ENCODE data around the gene ATP1A4.

The ATP1A4 gene

GRCh38 chr1:160131803-160132565 lies 19.4 kb upstream of the ATP1A4 start:
- Histone ChIP-seq H3K4me3 (ENCODE audit: low read depth in 1 of 2, low read length in 2 of 2) (no peak overlapping the region), H3K9ac (ENCODE audit: low read depth, low read length) (no peak overlapping the region), H2AFZ (ENCODE audit: low read depth, low read length) (no peak overlapping the region), H3K36me3 (ENCODE audit: insufficient read depth, low read length) (no peaks in the 10 kb centered on the region), H3K4me2 (ENCODE audit: insufficient read depth, low read length) (no peak overlapping the region), H3K4me1 (ENCODE audit: insufficient read depth, low read length) (no peaks in the 10 kb centered on the region), H3K9me3 (ENCODE audit: insufficient read depth, low read length, severe bottlenecking) (no peaks in the 10 kb centered on the region), H3K79me2 (ENCODE audit: insufficient read depth, low read length) (no peaks in the 10 kb centered on the region), H3K27me3 (ENCODE audit: insufficient read depth, low read length, poor library complexity) (peaks cover 17% of the 10 kb centered on the region), H4K20me1 (ENCODE audit: insufficient read depth, low read length) (no peaks in the 10 kb centered on the region), H3K27ac (ENCODE audit: low read length) (no peak overlapping the region)
- no peak for ATAC-seq (ENCODE audit: insufficient read depth, low read depth)
- TF ChIP-seq CTCF (IDR thresholded peaks at IDR 0.05; ENCODE audit: borderline replicate concordance, extremely low read depth, low read length, poor library complexity, severe bottlenecking) (no peak), EZH2 (IDR thresholded peaks at IDR 0.05; ENCODE audit: borderline replicate concordance, low read depth, low read length, severe bottlenecking) (no peak)
- DNase-seq, result no peak

GRCh38 chr1:160133990-160134770 lies 17.2 kb upstream of the ATP1A4 start:
- DNase-seq (no peak), ATAC-seq (ENCODE audit: insufficient read depth, low read depth) (no peak)
- H3K79me2 ChIP-seq (ENCODE audit: insufficient read depth, low read length), result no peaks in the 10 kb centered on the region
- TF ChIP-seq CTCF (IDR thresholded peaks at IDR 0.05; ENCODE audit: borderline replicate concordance, extremely low read depth, low read length, poor library complexity, severe bottlenecking), result no peak
- TF ChIP-seq EZH2 (IDR thresholded peaks at IDR 0.05; ENCODE audit: borderline replicate concordance, low read depth, low read length, severe bottlenecking), result no peak
- H3K4me1 ChIP-seq (ENCODE audit: insufficient read depth, low read length), result no peaks in the 10 kb centered on the region
- no peak overlapping the region for H3K4me3 ChIP-seq (ENCODE audit: low read depth in 1 of 2, low read length in 2 of 2)
- peaks cover 15% of the 10 kb centered on the region for H3K27me3 ChIP-seq (ENCODE audit: insufficient read depth, low read length, poor library complexity)
- H3K36me3 ChIP-seq (ENCODE audit: insufficient read depth, low read length), result no peaks in the 10 kb centered on the region
- no peaks in the 10 kb centered on the region for H4K20me1 ChIP-seq (ENCODE audit: insufficient read depth, low read length)
- no peak overlapping the region for H2AFZ ChIP-seq (ENCODE audit: low read depth, low read length)
- H3K9me3 ChIP-seq (ENCODE audit: insufficient read depth, low read length, severe bottlenecking), result no peaks in the 10 kb centered on the region
- H3K27ac ChIP-seq (ENCODE audit: low read length), result no peak overlapping the region
- H3K9ac ChIP-seq (ENCODE audit: low read depth, low read length), result no peak overlapping the region
- no peak overlapping the region for H3K4me2 ChIP-seq (ENCODE audit: insufficient read depth, low read length)

GRCh38 chr1:160134791-160135572 lies 16.4 kb upstream of the ATP1A4 start:
- Histone ChIP-seq H3K4me1 (ENCODE audit: insufficient read depth, low read length) (no peaks in the 10 kb centered on the region), H3K9ac (ENCODE audit: low read depth, low read length) (no peak overlapping the region), H3K27me3 (ENCODE audit: insufficient read depth, low read length, poor library complexity) (peaks cover 17% of the 10 kb centered on the region), H3K79me2 (ENCODE audit: insufficient read depth, low read length) (no peaks in the 10 kb centered on the region), H3K9me3 (ENCODE audit: insufficient read depth, low read length, severe bottlenecking) (no peaks in the 10 kb centered on the region), H4K20me1 (ENCODE audit: insufficient read depth, low read length) (no peaks in the 10 kb centered on the region), H3K27ac (ENCODE audit: low read length) (no peak overlapping the region), H3K4me3 (ENCODE audit: low read depth in 1 of 2, low read length in 2 of 2) (no peak overlapping the region), H3K4me2 (ENCODE audit: insufficient read depth, low read length) (no peak overlapping the region), H3K36me3 (ENCODE audit: insufficient read depth, low read length) (no peaks in the 10 kb centered on the region), H2AFZ (ENCODE audit: low read depth, low read length) (no peak overlapping the region)
- no peak for ATAC-seq (ENCODE audit: insufficient read depth, low read depth)
- no peak for DNase-seq
- TF ChIP-seq CTCF (IDR thresholded peaks at IDR 0.05; ENCODE audit: borderline replicate concordance, extremely low read depth, low read length, poor library complexity, severe bottlenecking) (no peak), EZH2 (IDR thresholded peaks at IDR 0.05; ENCODE audit: borderline replicate concordance, low read depth, low read length, severe bottlenecking) (no peak)

Measured in DND-41 (cell line).